ENCODE results near the gene PDE9A.

PDE9A gene

GRCh38 chr21:42665484-42665883 lies 12.1 kb downstream of the PDE9A start:
- TF ChIP-seq USF1 (IDR thresholded peaks at IDR 0.05) (no peak), TEAD4 (IDR thresholded peaks at IDR 0.05) (no peak), ZBTB7A (IDR thresholded peaks at IDR 0.05; ENCODE audit: low read depth) (no peak), TCF12 (IDR thresholded peaks at IDR 0.05; ENCODE audit: low read depth) (no peak), YY1 (IDR thresholded peaks at IDR 0.05; ENCODE audit: low read depth) (no peak), CEBPB (IDR thresholded peaks at IDR 0.05) (no peak), EP300 (IDR thresholded peaks at IDR 0.05; ENCODE audit: borderline replicate concordance) (no peak), NFIC (IDR thresholded peaks at IDR 0.05) (no peak), CREB1 (IDR thresholded peaks at IDR 0.05; ENCODE audit: low read depth) (no peak), REST (IDR thresholded peaks at IDR 0.05; ENCODE audit: low read depth) (no peak), EGR1 (IDR thresholded peaks at IDR 0.05) (no peak), RAD21 (IDR thresholded peaks at IDR 0.05; ENCODE audit: low read depth) (no peak), FOXM1 (IDR thresholded peaks at IDR 0.05; ENCODE audit: borderline replicate concordance, low read depth) (no peak), MAX (IDR thresholded peaks at IDR 0.05) (no peak)

- TF ChIP-seq YY1 (IDR thresholded peaks at IDR 0.05; ENCODE audit: low read depth) = no peak
- 0 out of 2 replicates have a peak, but pooled peaks have one; percentile 18 for TF ChIP-seq MAX (IDR thresholded peaks at IDR 0.05)
- TF ChIP-seq EGR1 (IDR thresholded peaks at IDR 0.05) = no peak
- TF ChIP-seq CEBPB (IDR thresholded peaks at IDR 0.05) = no peak
- no peak for TF ChIP-seq REST (IDR thresholded peaks at IDR 0.05; ENCODE audit: low read depth)
- no peak for TF ChIP-seq EP300 (IDR thresholded peaks at IDR 0.05; ENCODE audit: borderline replicate concordance)
Measured at GRCh38 chr21:42666023-42666747, 12.8 kb downstream of the PDE9A start.

- TF ChIP-seq FOXM1 (IDR thresholded peaks at IDR 0.05; ENCODE audit: borderline replicate concordance, low read depth) = no peak
- TF ChIP-seq YY1 (IDR thresholded peaks at IDR 0.05; ENCODE audit: low read depth) = no peak
- TF ChIP-seq CEBPB (IDR thresholded peaks at IDR 0.05) = no peak
Measured at GRCh38 chr21:42666925-42667324, 13.5 kb downstream of the PDE9A start.

GRCh38 chr21:42668298-42668992 lies 15.0 kb downstream of the PDE9A start:
- TF ChIP-seq MAX (IDR thresholded peaks at IDR 0.05) = no peak
- no peak for TF ChIP-seq TEAD4 (IDR thresholded peaks at IDR 0.05)
- TF ChIP-seq EGR1 (IDR thresholded peaks at IDR 0.05) = no peak
- no peak for TF ChIP-seq EP300 (IDR thresholded peaks at IDR 0.05; ENCODE audit: borderline replicate concordance)
- no peak for TF ChIP-seq CREB1 (IDR thresholded peaks at IDR 0.05; ENCODE audit: low read depth)
- TF ChIP-seq REST (IDR thresholded peaks at IDR 0.05; ENCODE audit: low read depth) = no peak
- TF ChIP-seq YY1 (IDR thresholded peaks at IDR 0.05; ENCODE audit: low read depth) = no peak
- TF ChIP-seq FOXM1 (IDR thresholded peaks at IDR 0.05; ENCODE audit: borderline replicate concordance, low read depth) = no peak
- no peak for TF ChIP-seq RAD21 (IDR thresholded peaks at IDR 0.05; ENCODE audit: low read depth)
- no peak for TF ChIP-seq CEBPB (IDR thresholded peaks at IDR 0.05)
- no peak for TF ChIP-seq TAF1 (IDR thresholded peaks at IDR 0.05; ENCODE audit: low read depth)
- no peak for TF ChIP-seq ZBTB7A (IDR thresholded peaks at IDR 0.05; ENCODE audit: low read depth)
- TF ChIP-seq USF1 (IDR thresholded peaks at IDR 0.05) = no peak
- TF ChIP-seq TCF12 (IDR thresholded peaks at IDR 0.05; ENCODE audit: low read depth) = no peak
- no peak for TF ChIP-seq NFIC (IDR thresholded peaks at IDR 0.05)

All from Ishikawa (cell line).